GM18498 (cell line): Measurements from ENCODE around the gene CACNA1C.
"Not testable (repeated sequence)": the region's sequence is repeated elsewhere in the genome, so short reads cannot be mapped to it uniquely, and the experiment has no call there.

Experiments used
- ATAC-seq: cut with Tn5 transposase; IDR thresholded peaks from one replicate; pipeline ENCODE4 v1.9.1; 2021; ENCODE audit warnings: mild to moderate bottlenecking, moderate library complexity; ENCODE audit not compliant: unreplicated experiment

Gene CACNA1C

DNA sequence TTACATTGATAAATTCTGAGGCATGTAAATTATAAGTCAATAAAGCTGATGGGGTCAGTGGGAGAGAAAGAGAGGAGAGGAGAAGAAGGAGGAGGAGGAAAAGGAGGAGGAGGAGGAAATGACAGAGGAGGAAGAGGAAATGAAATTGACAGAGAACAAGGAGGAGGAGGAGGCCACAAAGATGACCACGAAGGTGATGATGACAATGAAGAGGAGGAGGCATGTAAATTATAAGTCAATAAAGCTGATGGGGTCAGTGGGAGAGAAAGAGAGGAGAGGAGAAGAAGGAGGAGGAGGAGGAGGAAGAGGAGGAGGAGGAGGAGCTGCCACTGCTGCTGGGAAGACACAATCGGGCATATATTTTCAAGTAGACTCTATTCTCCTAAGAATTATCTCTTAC lies 438.6 kb downstream of the CACNA1C start:
- ATAC-seq, result not testable (repeated sequence)

- ATAC-seq, result no peak
These were observed 439.4 kb downstream of the CACNA1C start for GRCh38 chr12:2492236-2492635.

DNA sequence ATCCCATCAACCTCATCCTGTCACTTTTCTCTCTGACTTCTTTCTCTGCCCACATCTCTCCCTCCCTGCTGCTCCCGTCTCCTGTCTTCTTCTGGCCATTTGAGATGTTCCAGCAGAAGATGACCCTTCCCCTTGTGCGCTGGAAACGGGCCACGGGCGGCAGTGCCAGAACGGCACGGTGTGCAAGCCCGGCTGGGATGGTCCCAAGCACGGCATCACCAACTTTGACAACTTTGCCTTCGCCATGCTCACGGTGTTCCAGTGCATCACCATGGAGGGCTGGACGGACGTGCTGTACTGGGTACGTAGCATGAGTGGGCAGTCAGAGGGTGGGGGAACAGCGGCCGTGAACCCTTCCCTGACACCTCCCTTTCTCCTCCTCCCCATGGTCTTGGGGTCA lies 440.3 kb downstream of the CACNA1C start:
- ATAC-seq, result no peak

GRCh38 chr12:2494486-2495192 lies 441.9 kb downstream of the CACNA1C start:
- no peak for ATAC-seq

GRCh38 chr12:2495417-2496112 lies 442.8 kb downstream of the CACNA1C start:
- no peak for ATAC-seq

- no peak for ATAC-seq
These were observed 446.2 kb downstream of the CACNA1C start for GRCh38 chr12:2498964-2499500.

DNA sequence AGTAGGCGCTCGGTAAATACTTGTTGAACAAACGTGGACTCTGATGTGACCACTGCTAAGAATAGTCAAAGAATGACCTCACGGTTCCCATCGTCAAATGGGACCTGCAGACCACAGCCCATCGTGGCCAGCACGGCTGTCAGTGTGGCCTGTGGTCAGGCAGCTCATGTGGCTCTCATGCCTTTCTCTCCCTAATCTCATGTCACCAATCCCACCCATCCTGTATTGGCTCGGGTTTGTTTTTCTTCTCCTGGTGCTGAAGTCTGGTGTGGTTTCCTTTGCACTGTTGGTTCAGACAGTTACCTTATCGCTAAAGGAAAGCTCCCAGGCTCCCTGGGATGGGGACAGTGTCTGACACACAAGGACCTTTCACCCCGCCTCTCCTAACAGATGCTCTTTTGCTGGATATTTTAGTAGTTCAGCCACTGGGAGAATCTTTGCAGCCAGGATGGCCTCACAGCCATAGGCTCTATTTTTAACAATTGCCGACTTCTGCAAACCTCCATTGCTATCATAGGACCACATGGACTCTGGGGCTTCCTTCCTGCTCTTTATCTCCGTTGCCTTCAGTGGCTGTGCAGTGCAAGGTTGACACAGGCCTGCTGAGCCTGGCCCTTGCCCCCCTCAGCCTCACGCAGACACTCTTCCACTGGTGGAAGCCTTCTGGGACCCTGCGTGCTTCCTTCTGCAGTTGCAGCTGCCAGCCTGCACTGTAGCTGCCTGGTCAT lies 448.8 kb downstream of the CACNA1C start:
- no peak for ATAC-seq

- ATAC-seq, result no peak
These were observed 450.2 kb downstream of the CACNA1C start for GRCh38 chr12:2503036-2503435.

DNA sequence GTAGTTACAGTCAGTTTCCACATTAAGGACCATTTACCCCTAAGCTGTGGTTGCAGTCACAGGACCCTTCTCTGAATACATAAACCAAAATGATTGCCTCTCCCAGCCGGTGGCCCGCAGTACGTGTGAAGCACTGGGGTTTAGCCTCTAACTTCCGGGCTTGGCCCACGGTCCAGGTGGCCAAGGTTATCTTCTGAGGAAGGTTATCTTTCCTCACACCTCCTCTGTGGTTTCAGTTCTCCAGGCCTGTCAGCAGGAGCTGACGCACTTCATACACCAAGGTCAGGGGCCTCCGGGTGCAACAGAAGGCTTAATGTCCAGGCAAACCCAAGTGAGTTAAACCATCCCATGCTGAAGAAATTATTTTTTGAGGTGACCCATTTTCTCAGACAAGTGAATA lies 451.0 kb downstream of the CACNA1C start:
- no peak for ATAC-seq

DNA sequence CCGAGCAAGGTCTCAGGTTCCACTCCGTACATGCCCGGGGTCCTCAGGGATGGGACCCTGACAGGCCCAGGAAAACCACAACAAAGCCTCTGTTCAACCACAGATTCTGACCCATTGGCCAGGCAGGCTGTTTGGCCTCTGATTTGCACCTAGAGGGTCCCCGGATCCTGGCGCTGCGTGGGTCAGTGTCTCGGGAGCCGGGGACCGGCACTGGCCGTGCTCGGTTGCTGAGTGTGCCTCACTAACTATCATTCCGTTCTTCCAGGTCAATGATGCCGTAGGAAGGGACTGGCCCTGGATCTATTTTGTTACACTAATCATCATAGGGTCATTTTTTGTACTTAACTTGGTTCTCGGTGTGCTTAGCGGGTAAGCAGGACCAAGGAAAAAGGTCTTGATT lies 451.8 kb downstream of the CACNA1C start:
- no peak for ATAC-seq

DNA sequence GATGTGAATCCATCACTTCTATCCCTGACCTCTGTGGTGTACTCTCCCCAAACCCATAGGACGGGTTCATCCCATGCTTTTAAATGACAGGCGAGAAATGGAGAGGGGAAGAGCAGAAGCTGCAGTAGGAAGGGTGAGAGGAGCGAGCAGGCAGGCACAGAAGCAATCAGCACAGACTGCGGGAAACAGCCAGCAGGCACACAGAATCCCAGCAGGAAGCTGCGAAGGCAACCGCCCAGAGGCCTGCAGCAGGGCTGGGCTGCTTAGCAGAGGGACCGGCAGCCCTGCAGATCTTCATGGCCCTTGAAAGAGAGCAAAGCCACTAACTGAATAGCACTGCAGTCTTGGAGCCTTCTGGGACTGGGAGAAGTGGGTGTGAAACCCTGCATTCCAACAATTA lies 455.0 kb downstream of the CACNA1C start:
- ATAC-seq, result no peak

DNA sequence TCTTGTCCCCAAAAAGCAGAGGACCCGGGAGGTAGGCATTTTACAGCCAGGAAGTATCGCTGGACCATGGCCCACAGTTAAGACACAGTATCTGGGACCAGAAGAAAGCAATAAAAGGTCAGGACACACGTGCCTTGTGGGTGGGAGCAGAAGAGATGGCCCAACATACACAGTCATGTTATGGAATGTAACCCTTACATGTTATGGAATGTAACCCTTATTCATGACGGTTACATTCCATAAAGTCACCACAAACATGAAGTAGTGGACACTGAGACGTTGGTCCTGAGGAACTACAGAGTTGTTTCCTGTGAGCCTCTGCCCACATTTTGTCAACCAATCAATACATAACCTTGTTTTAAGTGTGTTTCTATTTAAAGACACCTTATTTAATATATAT lies 456.4 kb downstream of the CACNA1C start:
- no peak for ATAC-seq

- ATAC-seq, result no peak
These were observed 457.3 kb downstream of the CACNA1C start for GRCh38 chr12:2510045-2510444.

DNA sequence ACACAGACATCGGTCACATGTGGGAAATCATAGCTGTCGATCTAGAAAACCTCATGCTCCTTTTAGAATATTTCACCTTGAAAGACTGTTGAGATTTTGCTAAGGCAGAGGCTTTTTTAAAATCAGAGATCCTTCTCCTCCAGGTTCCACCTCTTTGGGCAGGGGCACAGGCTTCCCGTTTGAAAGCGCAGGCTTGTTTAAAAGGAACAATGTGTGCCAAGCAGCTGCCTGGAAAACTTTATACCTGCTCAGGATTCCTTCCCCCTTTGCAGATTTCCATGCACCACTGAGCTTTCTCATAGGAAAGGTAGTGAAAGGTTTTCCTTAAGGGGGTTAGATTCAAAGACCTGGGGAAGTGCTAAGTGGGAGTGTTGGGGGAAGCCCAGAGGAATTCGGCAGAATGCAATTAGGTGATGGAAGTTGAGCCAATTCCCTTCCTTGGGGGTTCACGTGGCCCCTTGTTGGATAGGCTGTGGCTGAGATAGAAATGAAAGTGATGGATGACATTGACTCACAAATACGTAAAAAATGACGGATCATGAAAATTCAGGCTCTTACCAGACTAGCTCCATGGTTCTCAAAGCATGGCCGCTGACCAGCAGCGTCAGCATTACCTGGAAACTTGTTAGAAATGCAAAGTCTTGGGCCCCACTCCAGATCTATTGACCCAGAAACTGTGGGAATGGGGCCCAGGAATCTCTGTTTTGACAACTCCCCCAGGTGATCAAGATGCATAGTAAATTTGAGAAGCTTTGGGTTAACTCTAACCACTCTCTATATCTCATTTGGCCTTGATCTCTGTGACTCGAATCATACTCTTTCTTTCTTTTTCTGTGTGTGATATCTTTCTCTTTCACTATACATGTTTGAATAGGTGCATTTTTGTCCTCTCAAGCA lies 460.6 kb downstream of the CACNA1C start:
- no peak for ATAC-seq

- no peak for ATAC-seq
These were observed 461.2 kb downstream of the CACNA1C start for GRCh38 chr12:2514038-2514340.

DNA sequence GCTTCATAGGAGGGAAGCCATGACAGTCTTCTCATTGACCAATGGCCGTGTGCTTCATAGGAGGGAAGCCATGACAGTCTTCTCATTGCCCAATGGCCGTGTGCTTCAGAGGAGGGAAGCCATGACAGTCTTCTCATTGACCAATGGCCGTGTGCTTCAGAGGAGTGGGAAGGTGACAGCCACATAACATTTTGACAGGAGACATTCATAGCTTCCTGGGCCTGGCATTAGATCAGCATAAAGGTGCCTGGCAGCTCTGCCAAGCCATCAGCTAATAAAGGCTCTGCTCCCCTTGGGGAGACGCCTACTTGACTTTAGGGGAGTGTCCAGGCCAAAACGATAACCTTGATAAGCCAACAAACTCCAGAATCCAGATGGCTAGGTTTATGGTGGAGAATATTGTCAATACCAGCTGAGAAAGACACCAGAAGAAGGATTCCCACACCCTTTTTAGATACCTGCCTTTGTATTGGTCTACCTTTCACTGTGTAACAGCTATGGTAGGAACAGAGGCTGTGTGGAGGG lies 468.0 kb downstream of the CACNA1C start:
- ATAC-seq, result no peak

DNA sequence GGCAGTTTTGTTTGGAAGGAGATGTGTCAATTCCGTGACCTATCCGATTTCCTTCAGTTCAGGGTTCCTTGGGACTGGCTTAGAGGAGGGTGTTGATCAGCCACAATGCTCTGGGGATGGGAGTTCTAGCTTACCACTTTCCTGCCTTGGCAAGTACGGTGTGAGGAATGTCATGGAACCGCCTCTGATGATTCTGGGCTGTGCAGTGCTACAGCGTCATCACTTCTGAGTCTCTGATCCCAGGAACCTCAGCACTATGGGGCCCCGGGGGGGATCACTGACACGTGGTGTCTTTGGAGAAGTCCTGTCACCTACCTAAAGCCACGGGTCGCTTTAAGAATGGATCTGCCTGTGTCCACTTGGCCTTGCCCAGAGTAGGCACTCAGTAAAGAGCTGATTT lies 470.5 kb downstream of the CACNA1C start:
- no peak for ATAC-seq

DNA sequence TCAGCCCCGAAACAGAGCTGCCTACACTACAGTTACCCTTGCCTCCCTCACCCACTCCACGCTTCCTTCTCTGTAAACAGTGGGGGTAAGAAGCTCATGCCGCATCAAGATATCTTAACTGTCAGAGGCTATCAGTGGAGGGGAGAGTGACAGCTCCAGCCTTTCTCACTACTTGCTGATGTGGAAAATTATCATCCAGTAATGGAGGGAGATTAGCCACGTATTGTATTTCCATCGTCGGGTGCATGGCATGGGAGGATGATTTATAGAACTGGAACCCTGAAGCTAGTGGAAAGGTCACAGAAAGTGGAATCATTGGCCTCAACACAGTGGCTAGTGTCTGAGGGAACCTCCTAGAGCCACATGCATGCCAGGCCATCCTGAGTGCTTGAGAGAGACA lies 471.1 kb downstream of the CACNA1C start:
- no peak for ATAC-seq

- no peak for ATAC-seq
These were observed 473.6 kb downstream of the CACNA1C start for GRCh38 chr12:2526371-2526770.

GRCh38 chr12:2528001-2528400 lies 475.2 kb downstream of the CACNA1C start:
- no peak for ATAC-seq

DNA sequence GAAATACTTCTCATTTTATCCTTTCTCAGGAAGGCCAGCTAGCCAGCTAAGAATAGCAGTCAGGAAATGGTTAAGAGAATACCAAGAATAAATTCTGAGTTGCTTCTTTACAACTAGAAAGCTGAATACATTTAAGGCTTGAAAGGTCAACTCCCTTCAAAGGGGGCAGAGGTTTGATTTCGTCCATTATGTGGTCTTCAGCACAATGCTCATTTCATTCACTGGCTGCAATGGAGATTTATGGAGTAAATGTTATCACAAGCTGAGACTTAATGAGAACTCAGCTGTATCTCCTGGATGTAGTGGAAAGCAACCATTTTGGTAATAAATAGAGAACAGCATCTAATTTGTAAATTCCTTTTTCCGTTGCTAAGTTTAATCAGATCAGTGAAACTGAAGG lies 477.0 kb downstream of the CACNA1C start:
- no peak for ATAC-seq
